CD14-positive monocyte (primary cell): ENCODE data around the gene CLK4. TPM values are rescaled to one million over a fixed set of nuclear protein-coding genes. Genes with fewer than 3 reads are reported as not detected.

ENCODE experiments used
- DNase-seq, 3 donors: peaks; one replicate each; pipeline ENCODE4 v3.0.0-alpha.2; 2011 to 2022
- H2AFZ ChIP-seq: 2 replicates; pipeline ENCODE4 v1.6.0; 2012; ENCODE audit warnings: mild to moderate bottlenecking, low read depth, low read length, inconsistent platforms; ENCODE audit not compliant: insufficient read depth, poor library complexity, severe bottlenecking
- H3K27ac ChIP-seq, 2 donors: 1 replicate in 1 of 2; 2 replicates in 1 of 2; pipeline ENCODE4 v1.5.1; 2012 to 2013; ENCODE audit warnings: low read length in 2 of 2, control low read depth in 1 of 2, inconsistent platforms in 1 of 2, low read depth in 1 of 2, mild to moderate bottlenecking in 1 of 2
- H3K27me3 ChIP-seq, 2 donors: one replicate each; pipeline versions ENCODE4 v1.6.0 to v1.6.1; 2011 to 2013; ENCODE audit warnings: low read length in 2 of 2; ENCODE audit not compliant: control insufficient read depth in 2 of 2, insufficient read depth in 2 of 2
- H3K36me3 ChIP-seq, 2 donors: replicated peaks in 1 of 2; 1 replicate in 1 of 2; 2 replicates in 1 of 2; pipeline versions ENCODE4 v1.5.1 to v1.6.1; 2012 to 2013; ENCODE audit warnings: low read length in 2 of 2, control low read depth in 1 of 2, inconsistent platforms in 1 of 2, mild to moderate bottlenecking in 1 of 2; ENCODE audit not compliant: insufficient read depth in 2 of 2, control insufficient read depth in 1 of 2
- H3K4me1 ChIP-seq, 2 donors: 1 replicate in 1 of 2; 2 replicates in 1 of 2; pipeline versions ENCODE4 v1.5.1 to v1.6.1; 2012 to 2013; ENCODE audit warnings: low read length in 2 of 2, control low read depth in 1 of 2, inconsistent platforms in 1 of 2, mild to moderate bottlenecking in 1 of 2, moderate library complexity in 1 of 2; ENCODE audit not compliant: insufficient read depth in 2 of 2, control insufficient read depth in 1 of 2
- H3K4me2 ChIP-seq: replicated peaks from 2 replicates; pipeline ENCODE3; 2012; ENCODE audit warnings: low read length, moderate library complexity, mild to moderate bottlenecking; ENCODE audit not compliant: poor library complexity, severe bottlenecking; ENCODE audit errors: extremely low read depth
- H3K4me3 ChIP-seq, 3 experiments: fragments of 200-600 bp in 1 of 3; sonication (generic) in 1 of 3; replicated peaks in 1 of 3; 1 replicate in 2 of 3; 2 replicates in 1 of 3; pipeline ENCODE4 v1.5.1; 2011 to 2013; ENCODE audit warnings: low read length in 3 of 3, mild to moderate bottlenecking in 3 of 3, control low read depth in 2 of 3, low read depth in 2 of 3, inconsistent platforms in 1 of 3, moderate library complexity in 1 of 3
- H3K79me2 ChIP-seq: 2 replicates; pipeline ENCODE4 v1.6.0; 2012; ENCODE audit warnings: mild to moderate bottlenecking, control low read depth, inconsistent platforms, low read length, moderate library complexity; ENCODE audit not compliant: insufficient read depth
- H3K9ac ChIP-seq: 2 replicates; pipeline ENCODE4 v1.6.0; 2017; ENCODE audit warnings: low read length, mild to moderate bottlenecking; ENCODE audit not compliant: insufficient read depth, poor library complexity, severe bottlenecking
- H3K9me3 ChIP-seq, 2 donors: replicated peaks in 1 of 2; 1 replicate in 1 of 2; 2 replicates in 1 of 2; pipeline versions ENCODE4 v1.5.1 to v1.6.1; 2012 to 2013; ENCODE audit warnings: low read length in 2 of 2, control low read depth in 1 of 2; ENCODE audit not compliant: control insufficient read depth in 1 of 2, insufficient read depth in 1 of 2
- H4K20me1 ChIP-seq: 2 replicates; pipeline ENCODE4 v1.6.0; 2012; ENCODE audit warnings: mild to moderate bottlenecking, low read length, control low read depth, moderate library complexity; ENCODE audit not compliant: insufficient read depth
- H3K27ac Mint-ChIP-seq, 7 donors: one replicate each; pipeline ENCODE4 v1.8.0; 2020; ENCODE audit warnings: mild to moderate bottlenecking in 7 of 7, mixed read lengths in 7 of 7, moderate library complexity in 6 of 7, inconsistent platforms in 2 of 7
- H3K27me3 Mint-ChIP-seq, 3 donors: one replicate each; pipeline ENCODE4 v1.8.0; 2021 to 2022; ENCODE audit warnings: low read depth in 3 of 3, mild to moderate bottlenecking in 3 of 3, mixed read lengths in 3 of 3, moderate library complexity in 3 of 3, inconsistent platforms in 1 of 3
- H3K36me3 Mint-ChIP-seq, 2 donors: one replicate each; pipeline ENCODE4 v1.8.0; 2020; ENCODE audit warnings: mixed read lengths in 2 of 2, inconsistent platforms in 1 of 2, mild to moderate bottlenecking in 1 of 2
- H3K4me1 Mint-ChIP-seq: one replicate; pipeline ENCODE4 v1.8.0; 2020; ENCODE audit warnings: mild to moderate bottlenecking, mixed read lengths
- H3K4me3 Mint-ChIP-seq, 2 donors: one replicate each; pipeline ENCODE4 v1.8.0; 2020; ENCODE audit warnings: mild to moderate bottlenecking in 2 of 2, mixed read lengths in 2 of 2, moderate library complexity in 1 of 2
- H3K9me3 Mint-ChIP-seq, 7 donors: one replicate each; pipeline ENCODE4 v1.8.0; 2020 to 2022; ENCODE audit warnings: mixed read lengths in 7 of 7, mild to moderate bottlenecking in 6 of 7, moderate library complexity in 6 of 7, inconsistent platforms in 2 of 7
- WGBS: methylation state at CpG from one replicate; pipeline ENCODE4 v1.1.5; 2013; ENCODE audit warnings: missing lambda C conversion rate; ENCODE audit not compliant: insufficient coverage; 5-methylcytosine and 5-hydroxymethylcytosine counted together
- intact Hi-C, 2 donors: fragments of 100-400 bp; cut with micrococcal nuclease; formaldehyde crosslinking; loops; one replicate each; pipeline versions ENCODE4 v1.15.0 to v1.15.1; 2023
- polyA plus RNA-seq, 3 donors: library from polyadenylated mRNA; depleted of rRNA in 1 of 3; unstranded in 2 of 3; stranded (reverse) in 1 of 3; fragments of 300-500 nt in 2 of 3; fragments of >200 nt in 1 of 3; fragmentation: Illumina TruSeq in 2 of 3; gene quantifications; 1 replicate in 2 of 3; 2 replicates in 1 of 3; pipeline ENCODE4 v1.2.3, GENCODE V29; 2012 to 2021
- TF ChIP-seq, protein P1 (sequence below): fragments of 200-600 bp; IDR thresholded peaks from one replicate; pipeline ENCODE4 v1.8.0; 2022; ENCODE audit warnings: antibody characterized with exemption, mild to moderate bottlenecking

Gene CLK4
- polyA plus RNA-seq, 3 donors = 3.0 to 46.9 (median 4.9) TPM

DNA sequence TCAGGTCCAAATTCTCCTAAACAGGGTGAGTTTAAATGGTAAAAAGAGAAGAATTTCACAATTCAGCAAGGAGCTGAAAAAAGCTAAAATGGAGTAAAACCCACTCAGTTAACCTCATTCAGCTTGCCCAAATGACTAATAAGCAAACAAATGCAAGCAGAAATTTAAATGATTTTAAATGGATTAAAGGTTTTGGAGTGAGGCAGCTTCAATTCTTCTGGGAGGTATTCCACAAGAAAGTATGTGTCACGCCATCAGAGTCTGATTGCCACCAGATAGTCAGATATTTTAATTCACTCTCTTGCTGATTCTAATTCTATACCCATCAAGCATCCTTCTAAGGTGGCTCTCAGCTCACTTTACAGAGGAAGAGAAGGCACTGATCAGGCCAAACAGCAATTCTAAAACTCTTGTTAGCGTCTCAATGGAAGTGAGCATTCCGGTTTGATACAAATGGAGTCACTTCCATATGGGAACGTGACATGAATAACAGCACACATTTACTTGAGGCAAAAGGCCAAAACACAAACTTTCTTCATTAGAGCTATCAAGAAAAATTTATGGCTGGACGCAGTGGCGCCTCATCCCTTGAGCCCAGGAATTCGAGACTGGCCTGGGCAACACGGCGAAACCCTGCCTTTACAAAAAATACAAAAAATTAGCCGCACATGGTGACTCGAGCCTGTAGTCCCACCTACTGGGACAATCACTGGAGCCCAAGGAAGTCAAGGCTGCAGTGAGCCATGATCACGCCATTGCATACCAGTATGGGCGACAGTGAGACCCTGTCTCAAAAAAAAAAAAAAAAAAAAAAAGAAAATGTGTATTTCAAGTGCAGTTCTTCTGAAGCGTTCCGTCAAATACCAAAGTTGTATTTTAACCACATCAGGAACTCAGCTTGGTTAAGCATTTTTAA, 2.0 kb downstream of the CLK4 start:
- Histone ChIP-seq H2AFZ (peak overlapping the region; percentile 77), H3K27ac (peak overlapping the region in 1 of 2 donors; percentile 98), H4K20me1 (peaks cover 52% of the 10 kb centered on the region), H3K9me3 (no peaks in the 10 kb centered on the region), H3K4me3 (peak overlapping the region; percentile 63 to 97 (median 74)), H3K9ac (peak overlapping the region; percentile 99), H3K4me1 (peaks cover 23 to 27% of the 10 kb centered on the region in 2 donors), H3K36me3 (peaks cover 33 to 35% of the 10 kb centered on the region in 2 donors), H3K4me2 (peak overlapping the region; percentile 92), H3K27me3 (no peaks in the 10 kb centered on the region), H3K79me2 (peaks cover 69% of the 10 kb centered on the region)
- intact Hi-C loops = loop anchor here (5.0 to 10.0 kb wide), 2 partner anchors 107 to 930 kb away; partner anchors contain the start of genes ZNF354A (in 2 of the 2) and RUFY1 (in 1 of the 2)
- peaks cover 25 to 33% of the 10 kb centered on the region in 2 donors for H3K36me3 Mint-ChIP-seq
- peak overlapping the region in 5 of 7 donors; percentile 58 to 98 (median 68) for H3K27ac Mint-ChIP-seq
- peak overlapping the region; percentile 98 for H3K4me3 Mint-ChIP-seq
- H3K4me1 Mint-ChIP-seq = peaks cover 27% of the 10 kb centered on the region
- TF ChIP-seq, protein P1, sequence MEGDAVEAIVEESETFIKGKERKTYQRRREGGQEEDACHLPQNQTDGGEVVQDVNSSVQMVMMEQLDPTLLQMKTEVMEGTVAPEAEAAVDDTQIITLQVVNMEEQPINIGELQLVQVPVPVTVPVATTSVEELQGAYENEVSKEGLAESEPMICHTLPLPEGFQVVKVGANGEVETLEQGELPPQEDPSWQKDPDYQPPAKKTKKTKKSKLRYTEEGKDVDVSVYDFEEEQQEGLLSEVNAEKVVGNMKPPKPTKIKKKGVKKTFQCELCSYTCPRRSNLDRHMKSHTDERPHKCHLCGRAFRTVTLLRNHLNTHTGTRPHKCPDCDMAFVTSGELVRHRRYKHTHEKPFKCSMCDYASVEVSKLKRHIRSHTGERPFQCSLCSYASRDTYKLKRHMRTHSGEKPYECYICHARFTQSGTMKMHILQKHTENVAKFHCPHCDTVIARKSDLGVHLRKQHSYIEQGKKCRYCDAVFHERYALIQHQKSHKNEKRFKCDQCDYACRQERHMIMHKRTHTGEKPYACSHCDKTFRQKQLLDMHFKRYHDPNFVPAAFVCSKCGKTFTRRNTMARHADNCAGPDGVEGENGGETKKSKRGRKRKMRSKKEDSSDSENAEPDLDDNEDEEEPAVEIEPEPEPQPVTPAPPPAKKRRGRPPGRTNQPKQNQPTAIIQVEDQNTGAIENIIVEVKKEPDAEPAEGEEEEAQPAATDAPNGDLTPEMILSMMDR = no peak
- 41% methylated on average over 7 of the region's 15 CpGs for WGBS
- H3K27me3 Mint-ChIP-seq = peaks cover 0 to 4% (median 3%) of the 10 kb centered on the region in 3 donors
- DNase-seq = no peak
- H3K9me3 Mint-ChIP-seq = peaks cover 0 to 1% (median 0%) of the 10 kb centered on the region in 7 donors

DNA sequence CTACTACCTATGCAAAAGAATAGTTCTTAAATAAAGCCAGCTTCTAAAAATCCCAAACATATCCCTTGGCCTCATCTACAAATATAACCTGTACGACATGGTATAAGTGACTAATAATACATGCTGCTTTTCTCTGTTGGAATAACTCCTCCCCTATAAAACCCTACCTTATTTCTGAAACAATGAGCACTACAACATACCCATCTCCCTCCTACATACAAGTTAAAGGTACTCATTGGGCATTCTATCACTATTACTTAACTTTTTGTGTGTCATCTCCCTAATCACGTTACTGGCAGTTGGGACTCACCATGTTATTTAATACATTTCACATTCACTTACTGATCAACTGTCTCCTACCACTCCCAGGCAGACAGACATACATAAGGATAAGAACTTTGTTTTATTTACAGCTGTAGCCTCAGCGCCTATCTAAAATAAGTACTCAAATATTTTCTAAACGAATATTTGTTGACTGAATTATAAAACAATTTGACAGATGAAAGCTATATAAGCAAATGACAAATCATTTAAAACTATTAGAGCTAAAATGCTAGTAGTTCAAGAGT, 4.1 kb downstream of the CLK4 start:
- H3K27me3 ChIP-seq = no peaks in the 10 kb centered on the region
- no peak overlapping the region for H3K4me3 Mint-ChIP-seq

More for the DNA sequence above, 4.1 kb downstream of the CLK4 start:
- H3K79me2 ChIP-seq = peaks cover 86% of the 10 kb centered on the region
- peaks cover 44 to 53% of the 10 kb centered on the region in 2 donors for H3K36me3 Mint-ChIP-seq
- peaks cover 54 to 56% of the 10 kb centered on the region in 2 donors for H3K36me3 ChIP-seq
- H3K4me3 ChIP-seq = no peak overlapping the region
- intact Hi-C loops = loop anchor here in 1 of 2 donors (10.0 kb wide), 1 partner anchor 932 kb away; the partner anchor contains the start of gene RUFY1
- peak overlapping the region in 2 of 7 donors; percentile 2 to 9 for H3K27ac Mint-ChIP-seq
- H3K27me3 Mint-ChIP-seq = no peaks in the 10 kb centered on the region
- TF ChIP-seq, protein P1 = no peak
- no peak overlapping the region for H3K9ac ChIP-seq
- no peak overlapping the region for H3K4me2 ChIP-seq
- H3K4me1 Mint-ChIP-seq = peaks cover 33% of the 10 kb centered on the region
- H3K4me1 ChIP-seq = peaks cover 23 to 27% of the 10 kb centered on the region in 2 donors
- peaks cover 0 to 1% (median 0%) of the 10 kb centered on the region in 7 donors for H3K9me3 Mint-ChIP-seq
- no peak overlapping the region for H3K27ac ChIP-seq
- no peak overlapping the region for H2AFZ ChIP-seq
- H4K20me1 ChIP-seq = peaks cover 71% of the 10 kb centered on the region
- no peaks in the 10 kb centered on the region for H3K9me3 ChIP-seq
- no peak for DNase-seq
- WGBS = 100% methylated on average over 2 of the region's 4 CpGs
